Measurements from ENCODE around the gene LYST.

- TF ChIP-seq GATA2 (IDR thresholded peaks at IDR 0.05; ENCODE audit: low read depth, low read length) (no peak), GATA3 (IDR thresholded peaks at IDR 0.05; ENCODE audit: low read depth, low read length) (no peak)
Measured at GRCh38 chr1:235697508-235697907, 169.2 kb downstream of the LYST start.
